NCI-H187 (cell line): Measurements from ENCODE around the gene DHX35.

Experiments
- DNase-seq, 2 experiments: peaks; one replicate each; lab custom pipeline; 2025; lab: John Stamatoyannopoulos, UW

The DHX35 gene

GRCh38 chr20:39025883-39026282 is 63.7 kb downstream of the DHX35 start:
- no peak for DNase-seq

GRCh38 chr20:39029364-39029763 is 67.2 kb downstream of the DHX35 start:
- DNase-seq, result no peak

- no peak for DNase-seq
Observed at GRCh38 chr20:39032997-39033396, 70.9 kb downstream of the DHX35 start.

- DNase-seq, result no peak
Observed at GRCh38 chr20:39036011-39036410, 73.9 kb downstream of the DHX35 start.

- no peak for DNase-seq
Observed at GRCh38 chr20:39036851-39037250, 74.7 kb downstream of the DHX35 start.

GRCh38 chr20:39038047-39038446 is 75.9 kb downstream of the DHX35 start:
- DNase-seq, result no peak

- DNase-seq, result no peak
Observed at GRCh38 chr20:39038495-39038894, 76.4 kb downstream of the DHX35 start.

GRCh38 chr20:39039261-39039660 is 77.1 kb downstream of the DHX35 start:
- no peak for DNase-seq

GRCh38 chr20:39040116-39040515 is 78.0 kb downstream of the DHX35 start:
- DNase-seq, result no peak

- DNase-seq, result no peak
Observed at GRCh38 chr20:39041067-39041466, 78.9 kb downstream of the DHX35 start.

- no peak for DNase-seq
Observed at GRCh38 chr20:39042279-39043150, 80.4 kb downstream of the DHX35 start.

GRCh38 chr20:39044501-39044900 is 82.4 kb downstream of the DHX35 start:
- no peak for DNase-seq

- no peak for DNase-seq
Observed at GRCh38 chr20:39045676-39046075, 83.5 kb downstream of the DHX35 start.

- no peak for DNase-seq
Observed at GRCh38 chr20:39047417-39047985, 85.4 kb downstream of the DHX35 start.

- DNase-seq, result peak; percentile 12 to 46
Observed at GRCh38 chr20:39048000-39048696, 86.0 kb downstream of the DHX35 start.

- DNase-seq, result no peak
Observed at GRCh38 chr20:39049148-39049547, 87.0 kb downstream of the DHX35 start.

- DNase-seq, result peak; percentile 39 to 53
Observed at GRCh38 chr20:39049684-39050554, 87.8 kb downstream of the DHX35 start.

- no peak for DNase-seq
Observed at GRCh38 chr20:39050555-39050902, 88.4 kb downstream of the DHX35 start.

- no peak for DNase-seq
Observed at GRCh38 chr20:39052676-39053075, 90.5 kb downstream of the DHX35 start.

- DNase-seq, result no peak
Observed at GRCh38 chr20:39057143-39057542, 95.0 kb downstream of the DHX35 start.

GRCh38 chr20:39057911-39058310 is 95.8 kb downstream of the DHX35 start:
- no peak for DNase-seq

- no peak for DNase-seq
Observed at GRCh38 chr20:39059036-39059435, 96.9 kb downstream of the DHX35 start.
